Measurements from ENCODE around the gene DDI1. TPM values are rescaled to one million over a fixed set of nuclear protein-coding genes. Genes with fewer than 3 reads are reported as not detected.

Gene DDI1
- total RNA-seq, 2 experiments from 2014 or later = not detected

Other genes with a start within 250 kb of the DDI1 start
- not detected for gene PDGFD, start 127.5 kb downstream of the DDI1 start, total RNA-seq